ACC112 (cell line): Measurements from ENCODE around the gene IPO11.
"Not testable (repeated sequence)": the region's sequence is repeated elsewhere in the genome, so short reads cannot be mapped to it uniquely, and the experiment has no call there.

Source experiments
- H2AFZ ChIP-seq: fragments of 200-600 bp; sonication (generic); one replicate; pipeline ENCODE4 v1.6.0; 2017; ENCODE audit warnings: antibody characterized with exemption, low read length; ENCODE audit not compliant: unreplicated experiment
- H3K27ac ChIP-seq: fragments of 200-600 bp; sonication (generic); 2 replicates; pipeline ENCODE4 v1.5.1; 2014; ENCODE audit warnings: low read depth, mild to moderate bottlenecking, antibody characterized with exemption, low read length, moderate library complexity
- H3K27me3 ChIP-seq: fragments of 200-600 bp; sonication (generic); 2 replicates; pipeline ENCODE4 v1.6.1; 2014; ENCODE audit warnings: mild to moderate bottlenecking, antibody characterized with exemption, low read length, moderate library complexity, mixed read lengths; ENCODE audit not compliant: insufficient read depth
- H3K36me3 ChIP-seq: fragments of 200-600 bp; sonication (generic); 2 replicates; pipeline ENCODE4 v1.6.1; 2016; ENCODE audit warnings: mild to moderate bottlenecking, antibody characterized with exemption, low read length, moderate library complexity, mixed read lengths; ENCODE audit not compliant: insufficient read depth
- H3K4me1 ChIP-seq: fragments of 200-600 bp; sonication (generic); one replicate; pipeline ENCODE4 v1.6.1; 2016; ENCODE audit warnings: low read length, mixed read lengths; ENCODE audit not compliant: insufficient read depth, unreplicated experiment, control insufficient read depth
- H3K4me3 ChIP-seq: fragments of 200-600 bp; sonication (generic); 2 replicates; pipeline ENCODE4 v1.5.1; 2014; ENCODE audit warnings: mild to moderate bottlenecking, low read depth, low read length
- H3K79me2 ChIP-seq: fragments of 200-600 bp; sonication (generic); one replicate; pipeline ENCODE4 v1.6.0; 2016; ENCODE audit warnings: low read length; ENCODE audit not compliant: control insufficient read depth, unreplicated experiment, insufficient read depth

The IPO11 gene

GRCh38 chr5:62547945-62548630, 135.5 kb downstream of the IPO11 start:
- H3K36me3 ChIP-seq: peaks cover under 1% of the 10 kb centered on the region
- H3K4me3 ChIP-seq: no peak overlapping the region
- H2AFZ ChIP-seq: no peak overlapping the region
- no peak overlapping the region for H3K27ac ChIP-seq
- no peaks in the 10 kb centered on the region for H3K27me3 ChIP-seq
- H3K79me2 ChIP-seq: no peaks in the 10 kb centered on the region
- no peaks in the 10 kb centered on the region for H3K4me1 ChIP-seq

DNA sequence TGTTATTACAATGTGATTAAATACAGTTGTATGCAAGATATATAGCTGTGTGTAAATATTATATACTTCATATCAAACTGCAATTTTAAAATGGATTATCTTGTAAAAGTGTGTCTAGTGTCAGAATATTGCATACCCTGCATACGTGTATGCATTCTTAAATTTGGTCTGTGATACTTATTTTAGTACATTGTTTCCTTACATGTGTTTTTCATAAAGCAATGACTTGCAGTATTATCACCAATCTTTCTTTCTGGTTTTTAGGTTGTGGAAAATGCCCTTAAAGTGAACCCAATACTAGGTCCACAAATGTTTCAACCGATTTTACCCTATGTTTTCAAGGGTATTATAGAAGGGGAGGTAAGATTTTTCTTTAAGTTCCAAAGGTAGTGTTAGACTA, 137.5 kb downstream of the IPO11 start:
- H3K36me3 ChIP-seq: peaks cover 2% of the 10 kb centered on the region; the same call in 1 of the 2 replicates
- H3K4me3 ChIP-seq: no peak overlapping the region
- no peaks in the 10 kb centered on the region for H3K4me1 ChIP-seq
- H3K27me3 ChIP-seq: no peaks in the 10 kb centered on the region
- H3K27ac ChIP-seq: no peak overlapping the region
- H3K79me2 ChIP-seq: no peaks in the 10 kb centered on the region
- H2AFZ ChIP-seq: no peak overlapping the region

DNA sequence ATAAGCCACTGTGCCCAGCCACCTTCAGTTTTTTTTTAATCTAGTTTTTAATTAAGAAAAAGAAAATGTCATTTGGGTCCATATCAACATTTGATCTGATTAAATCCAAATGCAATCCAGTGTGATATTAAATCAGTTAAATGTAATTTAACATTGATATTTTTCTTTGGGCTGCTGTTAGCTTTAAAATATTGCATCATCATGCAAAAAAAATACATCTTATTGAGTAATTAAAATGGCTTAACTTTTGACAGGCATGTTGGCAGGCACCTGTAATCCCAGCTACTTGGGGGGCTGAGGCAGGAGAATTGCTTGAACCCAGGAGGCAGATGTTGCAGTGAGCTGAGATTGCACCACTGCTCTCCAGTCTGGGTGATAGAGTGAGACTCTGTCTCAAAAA, 143.4 kb downstream of the IPO11 start:
- H3K36me3 ChIP-seq: peaks cover 6% of the 10 kb centered on the region; the same call in 1 of the 2 replicates
- no peaks in the 10 kb centered on the region for H3K4me1 ChIP-seq
- no peak overlapping the region for H3K4me3 ChIP-seq
- H3K27me3 ChIP-seq: no peaks in the 10 kb centered on the region
- H2AFZ ChIP-seq: no peak overlapping the region
- H3K27ac ChIP-seq: no peak overlapping the region
- no peaks in the 10 kb centered on the region for H3K79me2 ChIP-seq

- H2AFZ ChIP-seq: no peak overlapping the region
- 0 out of 2 replicates have a peak, but pooled peaks cover 8% of the 10 kb centered on the region for H3K36me3 ChIP-seq
- H3K4me1 ChIP-seq: no peaks in the 10 kb centered on the region
- H3K27me3 ChIP-seq: no peaks in the 10 kb centered on the region
- H3K4me3 ChIP-seq: no peak overlapping the region
- H3K27ac ChIP-seq: no peak overlapping the region
- no peaks in the 10 kb centered on the region for H3K79me2 ChIP-seq
These were observed 146.4 kb downstream of the IPO11 start for GRCh38 chr5:62558941-62559340.

- Histone ChIP-seq H3K27ac (no peak overlapping the region), H3K79me2 (no peaks in the 10 kb centered on the region), H3K36me3 (peaks cover 18% of the 10 kb centered on the region), H2AFZ (no peak overlapping the region), H3K4me1 (no peaks in the 10 kb centered on the region), H3K4me3 (no peak overlapping the region), H3K27me3 (no peaks in the 10 kb centered on the region)
These were observed 148.2 kb downstream of the IPO11 start for GRCh38 chr5:62560786-62561185.

- Histone ChIP-seq H2AFZ (no peak overlapping the region), H3K36me3 (peaks cover 25% of the 10 kb centered on the region), H3K27ac (no peak overlapping the region), H3K79me2 (no peaks in the 10 kb centered on the region), H3K4me3 (no peak overlapping the region), H3K27me3 (no peaks in the 10 kb centered on the region), H3K4me1 (no peaks in the 10 kb centered on the region)
These were observed 149.3 kb downstream of the IPO11 start for GRCh38 chr5:62561896-62562295.

- Histone ChIP-seq H3K4me1 (no peaks in the 10 kb centered on the region), H3K36me3 (peaks cover 32% of the 10 kb centered on the region), H3K79me2 (no peaks in the 10 kb centered on the region), H3K4me3 (no peak overlapping the region), H3K27ac (no peak overlapping the region), H3K27me3 (no peaks in the 10 kb centered on the region), H2AFZ (no peak overlapping the region)
These were observed 150.3 kb downstream of the IPO11 start for GRCh38 chr5:62562867-62563266.

GRCh38 chr5:62564101-62564500, 151.5 kb downstream of the IPO11 start:
- H3K27ac ChIP-seq: no peak overlapping the region
- H3K27me3 ChIP-seq: no peaks in the 10 kb centered on the region
- H3K79me2 ChIP-seq: no peaks in the 10 kb centered on the region
- no peak overlapping the region for H2AFZ ChIP-seq
- H3K4me1 ChIP-seq: no peaks in the 10 kb centered on the region
- H3K36me3 ChIP-seq: peaks cover 38% of the 10 kb centered on the region
- no peak overlapping the region for H3K4me3 ChIP-seq

DNA sequence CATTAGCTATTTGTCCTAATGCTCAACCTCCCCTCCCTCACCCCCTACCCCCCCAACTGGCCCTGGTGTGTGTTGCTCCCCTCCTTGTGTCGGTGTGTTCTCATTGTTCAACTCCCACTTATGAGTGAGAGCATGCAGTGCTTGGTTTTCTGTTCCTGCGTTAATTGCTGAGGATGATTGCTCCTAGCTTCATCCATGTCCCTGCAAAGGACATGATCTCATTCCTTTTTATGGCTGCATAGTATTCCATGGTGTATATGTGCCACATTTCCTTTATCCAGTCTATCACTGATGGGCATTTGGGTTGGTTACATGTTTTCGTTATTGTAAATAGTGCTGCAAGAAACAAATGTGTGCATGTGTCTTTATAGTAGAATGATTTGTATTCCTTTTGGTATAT, 153.2 kb downstream of the IPO11 start:
- H3K27me3 ChIP-seq, H3K27ac ChIP-seq, H3K4me1 ChIP-seq, H3K79me2 ChIP-seq, H3K4me3 ChIP-seq, H2AFZ ChIP-seq: not testable (repeated sequence)
- H3K36me3 ChIP-seq: peaks cover 35% of the 10 kb centered on the region

GRCh38 chr5:62568143-62568542, 155.6 kb downstream of the IPO11 start:
- no peaks in the 10 kb centered on the region for H3K27me3 ChIP-seq

DNA sequence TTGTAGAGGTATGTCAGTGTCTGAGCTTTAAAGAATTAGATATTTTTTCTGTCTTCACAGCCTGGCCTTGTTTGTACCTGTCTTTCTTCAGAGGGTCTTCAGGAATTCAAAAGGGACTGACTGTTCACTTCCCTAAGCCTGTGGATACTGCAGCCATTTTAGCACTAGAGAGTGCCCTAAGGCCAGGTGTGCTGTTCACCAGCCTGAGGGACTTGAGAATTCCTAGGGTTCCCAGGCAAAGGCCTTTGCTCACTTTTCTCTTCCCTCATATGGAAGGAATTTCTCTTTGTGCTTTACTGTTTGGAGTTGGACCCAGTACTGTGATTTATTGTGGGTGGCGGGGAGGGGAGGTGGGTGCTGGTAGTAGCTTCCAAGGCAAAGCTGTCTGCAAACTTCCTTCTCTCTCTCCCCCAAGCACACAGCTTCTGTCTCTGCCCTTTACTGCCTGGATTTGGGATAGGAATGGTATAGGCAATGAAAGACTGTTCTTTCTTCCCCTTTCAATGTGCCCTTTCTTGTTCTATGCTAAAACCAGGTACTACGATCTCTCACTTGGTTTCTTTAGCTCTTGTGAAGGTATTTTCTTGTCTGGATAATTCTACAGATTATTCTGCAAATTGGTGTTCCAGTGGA, 156.4 kb downstream of the IPO11 start:
- Histone ChIP-seq H3K79me2 (no peaks in the 10 kb centered on the region), H3K36me3 (peaks cover 32% of the 10 kb centered on the region), H2AFZ (no peak overlapping the region), H3K4me3 (no peak overlapping the region), H3K27me3 (no peaks in the 10 kb centered on the region), H3K4me1 (no peaks in the 10 kb centered on the region), H3K27ac (no peak overlapping the region)

More at GRCh38 chr5:62568143-62568542, 155.6 kb downstream of the IPO11 start:
- H3K36me3 ChIP-seq: peaks cover 32% of the 10 kb centered on the region
- H3K79me2 ChIP-seq: no peaks in the 10 kb centered on the region
- H3K4me1 ChIP-seq: no peaks in the 10 kb centered on the region
- no peak overlapping the region for H3K27ac ChIP-seq
- H2AFZ ChIP-seq: no peak overlapping the region
- H3K4me3 ChIP-seq: no peak overlapping the region
